NB4 (cell line): Measurements from ENCODE around the gene TFEB.

Experiments
- DNase-seq: peaks from one replicate; pipeline ENCODE4 v3.0.0; 2010; ENCODE audit warnings: low read depth
- H3K4me3 ChIP-seq: one replicate; pipeline ENCODE4 v1.5.1; 2011; ENCODE audit warnings: mild to moderate bottlenecking, low read depth, low read length, moderate library complexity
- CTCF ChIP-seq: IDR thresholded peaks from one replicate; pipeline ENCODE4 v1.5.1; 2012; ENCODE audit warnings: low read depth, low read length
- MAX ChIP-seq: IDR thresholded peaks from 2 replicates; pipeline ENCODE4 v1.6.1; 2011; ENCODE audit warnings: low read depth, low read length
- MYC ChIP-seq: IDR thresholded peaks from 2 replicates; pipeline ENCODE4 v1.6.1; 2011; ENCODE audit warnings: low read depth, low read length
- POLR2A ChIP-seq: IDR thresholded peaks from 2 replicates; pipeline ENCODE4 v1.6.1; 2011; ENCODE audit warnings: mild to moderate bottlenecking; ENCODE audit not compliant: insufficient read length; ENCODE audit errors: extremely low read depth

Gene TFEB

GRCh38 chr6:41717392-41717736, 18.0 kb downstream of the TFEB start:
- no peak for DNase-seq
- H3K4me3 ChIP-seq: no peak overlapping the region
- TF ChIP-seq MAX (no peak), MYC (no peak), POLR2A (no peak), CTCF (no peak)

GRCh38 chr6:41716516-41717391, 18.7 kb downstream of the TFEB start:
- DNase-seq: no peak
- no peak for TF ChIP-seq POLR2A
- TF ChIP-seq CTCF: no peak
- TF ChIP-seq MAX: no peak
- TF ChIP-seq MYC: no peak
- H3K4me3 ChIP-seq: no peak overlapping the region

- peak; percentile 41 for DNase-seq
- no peak overlapping the region for H3K4me3 ChIP-seq
- TF ChIP-seq MYC: no peak
- TF ChIP-seq CTCF: no peak
- no peak for TF ChIP-seq MAX
- no peak for TF ChIP-seq POLR2A
Observed at GRCh38 chr6:41715795-41716515, 19.5 kb downstream of the TFEB start.

- DNase-seq: no peak
- TF ChIP-seq MAX: no peak
- TF ChIP-seq MYC: no peak
- TF ChIP-seq POLR2A: no peak
- TF ChIP-seq CTCF: no peak
- H3K4me3 ChIP-seq: no peak overlapping the region
Observed at GRCh38 chr6:41714556-41715273, 20.7 kb downstream of the TFEB start.

- H3K4me3 ChIP-seq: no peak overlapping the region
- TF ChIP-seq POLR2A (no peak), MYC (no peak), CTCF (no peak), MAX (no peak)
- no peak for DNase-seq
Observed at GRCh38 chr6:41713650-41714291, 21.6 kb downstream of the TFEB start.
